Activated CD4-positive, alpha-beta T cell treated with anti-CD3 and anti-CD28 coated beads, Interleukin-10, Interleukin-2, amounts not matched to agents 100 ng/mL and 50 ng/mL, durations not matched to agents 16 hours and 8 hours (primary cell): Measurements from ENCODE around the gene MAP3K5.

Experiments
- DNase-seq: peaks from one replicate; pipeline ENCODE4 v3.0.0-alpha.2; 2020

The MAP3K5 gene

GRCh38 chr6:136527831-136528230 is 264.4 kb downstream of the MAP3K5 start:
- DNase-seq = no peak

GRCh38 chr6:136526937-136527336 is 265.3 kb downstream of the MAP3K5 start:
- DNase-seq = no peak

- peak; percentile 55 for DNase-seq
Observed at GRCh38 chr6:136526196-136526930, 265.9 kb downstream of the MAP3K5 start.

- no peak for DNase-seq
Observed at GRCh38 chr6:136525586-136526195, 266.6 kb downstream of the MAP3K5 start.

- no peak for DNase-seq
Observed at GRCh38 chr6:136524936-136525413, 267.3 kb downstream of the MAP3K5 start.

- no peak for DNase-seq
Observed at GRCh38 chr6:136524339-136524935, 267.8 kb downstream of the MAP3K5 start.

- no peak for DNase-seq
Observed at GRCh38 chr6:136523196-136523595, 269.1 kb downstream of the MAP3K5 start.

- DNase-seq = no peak
Observed at GRCh38 chr6:136522636-136523035, 269.6 kb downstream of the MAP3K5 start.

- DNase-seq = no peak
Observed at GRCh38 chr6:136521911-136522310, 270.4 kb downstream of the MAP3K5 start.

GRCh38 chr6:136521427-136521826 is 270.9 kb downstream of the MAP3K5 start:
- DNase-seq = no peak

GRCh38 chr6:136520517-136520916 is 271.8 kb downstream of the MAP3K5 start:
- no peak for DNase-seq

GRCh38 chr6:136517582-136517981 is 274.7 kb downstream of the MAP3K5 start:
- DNase-seq = no peak

GRCh38 chr6:136517002-136517401 is 275.3 kb downstream of the MAP3K5 start:
- no peak for DNase-seq

- no peak for DNase-seq
Observed at GRCh38 chr6:136514591-136514990, 277.7 kb downstream of the MAP3K5 start.

- no peak for DNase-seq
Observed at GRCh38 chr6:136511926-136512325, 280.4 kb downstream of the MAP3K5 start.

GRCh38 chr6:136511397-136511796 is 280.9 kb downstream of the MAP3K5 start:
- no peak for DNase-seq

- no peak for DNase-seq
Observed at GRCh38 chr6:136510782-136511181, 281.5 kb downstream of the MAP3K5 start.

- no peak for DNase-seq
Observed at GRCh38 chr6:136510299-136510698, 282.0 kb downstream of the MAP3K5 start.

GRCh38 chr6:136508725-136509392 is 283.4 kb downstream of the MAP3K5 start:
- DNase-seq = no peak
